ENCODE data around the gene PILRA. TPM values are rescaled to one million over a fixed set of nuclear protein-coding genes. Genes with fewer than 3 reads are reported as not detected.
A peak's percentile ranks its signal among the peaks of the same experiment; 100 is the strongest.

PILRA gene
- total RNA-seq, 1 experiment from 2014 or later: 0.28 TPM

- Histone ChIP-seq H3K27me3 (ENCODE audit: control insufficient read depth, insufficient read depth, low read length) (no peaks in the 10 kb centered on the region; the same call in 1 of the 2 replicates), H3K4me3 (ENCODE audit: insufficient read depth, low read depth, low read length) (no peak overlapping the region), H3K36me3 (replicated peaks; ENCODE audit: control insufficient read depth, insufficient read depth, low read length) (no peaks in the 10 kb centered on the region)
- DNase-seq: no peak
Measured at GRCh38 chr7:100400041-100400440, 26.8 kb downstream of the PILRA start.

- DNase-seq: peak; percentile 66
- Histone ChIP-seq H3K27me3 (ENCODE audit: control insufficient read depth, insufficient read depth, low read length) (no peaks in the 10 kb centered on the region; the same call in 1 of the 2 replicates), H3K36me3 (replicated peaks; ENCODE audit: control insufficient read depth, insufficient read depth, low read length) (no peaks in the 10 kb centered on the region), H3K4me3 (ENCODE audit: insufficient read depth, low read depth, low read length) (no peak overlapping the region)
Measured at GRCh38 chr7:100400656-100401055, 27.4 kb downstream of the PILRA start.

GRCh38 chr7:100401811-100402210 is 28.5 kb downstream of the PILRA start:
- no peaks in the 10 kb centered on the region for H3K36me3 ChIP-seq (replicated peaks; ENCODE audit: control insufficient read depth, insufficient read depth, low read length)
- no peaks in the 10 kb centered on the region; the same call in 1 of the 2 replicates for H3K27me3 ChIP-seq (ENCODE audit: control insufficient read depth, insufficient read depth, low read length)
- no peak for DNase-seq
- no peak overlapping the region for H3K4me3 ChIP-seq (ENCODE audit: insufficient read depth, low read depth, low read length)

GRCh38 chr7:100402241-100402640 is 29.0 kb downstream of the PILRA start:
- Histone ChIP-seq H3K4me3 (ENCODE audit: insufficient read depth, low read depth, low read length) (no peak overlapping the region), H3K36me3 (replicated peaks; ENCODE audit: control insufficient read depth, insufficient read depth, low read length) (no peaks in the 10 kb centered on the region), H3K27me3 (ENCODE audit: control insufficient read depth, insufficient read depth, low read length) (no peaks in the 10 kb centered on the region; the same call in 1 of the 2 replicates)
- DNase-seq: no peak

- no peak for DNase-seq
- Histone ChIP-seq H3K4me3 (ENCODE audit: insufficient read depth, low read depth, low read length) (no peak overlapping the region), H3K36me3 (replicated peaks; ENCODE audit: control insufficient read depth, insufficient read depth, low read length) (no peaks in the 10 kb centered on the region), H3K27me3 (ENCODE audit: control insufficient read depth, insufficient read depth, low read length) (peaks cover 2% of the 10 kb centered on the region; the same call in 1 of the 2 replicates)
Measured at GRCh38 chr7:100406767-100407166, 33.5 kb downstream of the PILRA start.

GRCh38 chr7:100407285-100408180 is 34.2 kb downstream of the PILRA start:
- Histone ChIP-seq H3K4me3 (ENCODE audit: insufficient read depth, low read depth, low read length) (no peak overlapping the region), H3K36me3 (replicated peaks; ENCODE audit: control insufficient read depth, insufficient read depth, low read length) (no peaks in the 10 kb centered on the region), H3K27me3 (ENCODE audit: control insufficient read depth, insufficient read depth, low read length) (peaks cover 2% of the 10 kb centered on the region; the same call in 1 of the 2 replicates)
- peak; percentile 64 for DNase-seq

GRCh38 chr7:100411101-100411500 is 37.8 kb downstream of the PILRA start:
- no peaks in the 10 kb centered on the region for H3K36me3 ChIP-seq (replicated peaks; ENCODE audit: control insufficient read depth, insufficient read depth, low read length)
- DNase-seq: no peak
- H3K4me3 ChIP-seq (ENCODE audit: insufficient read depth, low read depth, low read length): no peak overlapping the region
- peaks cover 2% of the 10 kb centered on the region; the same call in 1 of the 2 replicates for H3K27me3 ChIP-seq (ENCODE audit: control insufficient read depth, insufficient read depth, low read length)

- DNase-seq: no peak
- H3K36me3 ChIP-seq (replicated peaks; ENCODE audit: control insufficient read depth, insufficient read depth, low read length): no peaks in the 10 kb centered on the region
- peaks cover 2% of the 10 kb centered on the region; the same call in 1 of the 2 replicates for H3K27me3 ChIP-seq (ENCODE audit: control insufficient read depth, insufficient read depth, low read length)
- H3K4me3 ChIP-seq (ENCODE audit: insufficient read depth, low read depth, low read length): no peak overlapping the region
Measured at GRCh38 chr7:100413346-100413745, 40.1 kb downstream of the PILRA start.

GRCh38 chr7:100413889-100414288 is 40.6 kb downstream of the PILRA start:
- DNase-seq: no peak
- H3K36me3 ChIP-seq (replicated peaks; ENCODE audit: control insufficient read depth, insufficient read depth, low read length): no peaks in the 10 kb centered on the region

GRCh38 chr7:100415448-100415847 is 42.2 kb downstream of the PILRA start:
- DNase-seq: no peak
- Histone ChIP-seq H3K4me3 (ENCODE audit: insufficient read depth, low read depth, low read length) (no peak overlapping the region), H3K27me3 (ENCODE audit: control insufficient read depth, insufficient read depth, low read length) (no peaks in the 10 kb centered on the region), H3K36me3 (replicated peaks; ENCODE audit: control insufficient read depth, insufficient read depth, low read length) (no peaks in the 10 kb centered on the region)

More at GRCh38 chr7:100413889-100414288, 40.6 kb downstream of the PILRA start:
- H3K27me3 ChIP-seq (ENCODE audit: control insufficient read depth, insufficient read depth, low read length): peaks cover 2% of the 10 kb centered on the region; the same call in 1 of the 2 replicates
- no peak overlapping the region for H3K4me3 ChIP-seq (ENCODE audit: insufficient read depth, low read depth, low read length)

- no peak for DNase-seq
- Histone ChIP-seq H3K4me3 (ENCODE audit: insufficient read depth, low read depth, low read length) (no peak overlapping the region), H3K36me3 (replicated peaks; ENCODE audit: control insufficient read depth, insufficient read depth, low read length) (no peaks in the 10 kb centered on the region)
Measured at GRCh38 chr7:100418930-100419659, 45.8 kb downstream of the PILRA start.

GRCh38 chr7:100419660-100420226 is 46.5 kb downstream of the PILRA start:
- no peak overlapping the region for H3K4me3 ChIP-seq (ENCODE audit: insufficient read depth, low read depth, low read length)
- no peaks in the 10 kb centered on the region for H3K27me3 ChIP-seq (ENCODE audit: control insufficient read depth, insufficient read depth, low read length)
- no peaks in the 10 kb centered on the region for H3K36me3 ChIP-seq (replicated peaks; ENCODE audit: control insufficient read depth, insufficient read depth, low read length)
- no peak for DNase-seq

More at GRCh38 chr7:100418930-100419659, 45.8 kb downstream of the PILRA start:
- H3K27me3 ChIP-seq (ENCODE audit: control insufficient read depth, insufficient read depth, low read length): no peaks in the 10 kb centered on the region

GRCh38 chr7:100423315-100423714 is 50.0 kb downstream of the PILRA start:
- no peaks in the 10 kb centered on the region for H3K36me3 ChIP-seq (replicated peaks; ENCODE audit: control insufficient read depth, insufficient read depth, low read length)
- no peak overlapping the region for H3K4me3 ChIP-seq (ENCODE audit: insufficient read depth, low read depth, low read length)
- H3K27me3 ChIP-seq (ENCODE audit: control insufficient read depth, insufficient read depth, low read length): peaks cover 5% of the 10 kb centered on the region
- no peak for DNase-seq

GRCh38 chr7:100425347-100425746 is 52.1 kb downstream of the PILRA start:
- Histone ChIP-seq H3K4me3 (ENCODE audit: insufficient read depth, low read depth, low read length) (no peak overlapping the region), H3K36me3 (replicated peaks; ENCODE audit: control insufficient read depth, insufficient read depth, low read length) (no peaks in the 10 kb centered on the region), H3K27me3 (ENCODE audit: control insufficient read depth, insufficient read depth, low read length) (peaks cover 5% of the 10 kb centered on the region)
- DNase-seq: no peak
